Astrocyte (in vitro differentiated cells and primary cell): ENCODE data around the gene SPON1.

Source experiments
- CTCF ChIP-seq: IDR thresholded peaks from 2 replicates; pipeline ENCODE4 v1.5.1; 2011; ENCODE audit warnings: low read depth, mild to moderate bottlenecking, inconsistent platforms, low read length, moderate library complexity; ENCODE audit not compliant: insufficient read depth
- EZH2 ChIP-seq: IDR thresholded peaks from 2 replicates; pipeline ENCODE4 v1.6.1; 2012; ENCODE audit warnings: mild to moderate bottlenecking, low read length, inconsistent platforms; ENCODE audit not compliant: insufficient read depth

- no peak for TF ChIP-seq CTCF
- TF ChIP-seq EZH2 = no peak
Measured at GRCh38 chr11:14229472-14229871, 266.9 kb downstream of the SPON1 start.
